ENCODE measurements around the gene GRID2.
"Not testable (repeated sequence)": the region's sequence is repeated elsewhere in the genome, so short reads cannot be mapped to it uniquely, and the experiment has no call there.

Gene GRID2

GRCh38 chr4:93221771-93222170, 918.0 kb downstream of the GRID2 start:
- DNase-seq, result no peak

GRCh38 chr4:93228021-93228420, 924.3 kb downstream of the GRID2 start:
- DNase-seq, result no peak

GRCh38 chr4:93232883-93233282, 929.1 kb downstream of the GRID2 start:
- DNase-seq, result no peak

- DNase-seq, result no peak
Observed at GRCh38 chr4:93237521-93237920, 933.8 kb downstream of the GRID2 start.

GRCh38 chr4:93243262-93243661, 939.5 kb downstream of the GRID2 start:
- DNase-seq, result no peak

GRCh38 chr4:93261207-93261606, 957.4 kb downstream of the GRID2 start:
- no peak for DNase-seq

- DNase-seq, result no peak
Observed at GRCh38 chr4:93263166-93263565, 959.4 kb downstream of the GRID2 start.

GRCh38 chr4:93267747-93268146, 964.0 kb downstream of the GRID2 start:
- DNase-seq, result no peak

GRCh38 chr4:93285346-93285745, 981.6 kb downstream of the GRID2 start:
- DNase-seq, result no peak

GRCh38 chr4:93289241-93289640, 985.5 kb downstream of the GRID2 start:
- DNase-seq, result no peak

- no peak for DNase-seq
Observed at GRCh38 chr4:93289831-93290230, 986.1 kb downstream of the GRID2 start.

- no peak for DNase-seq
Observed at GRCh38 chr4:93299118-93299517, 995.4 kb downstream of the GRID2 start.

GRCh38 chr4:93300780-93301555, 997.2 kb downstream of the GRID2 start:
- not testable (repeated sequence) for DNase-seq

- no peak for DNase-seq
Observed at GRCh38 chr4:93302310-93302709, 998.5 kb downstream of the GRID2 start.

- DNase-seq, result no peak
Observed at GRCh38 chr4:93303440-93303839, 999.7 kb downstream of the GRID2 start.

- DNase-seq, result no peak
Observed at GRCh38 chr4:93312299-93312698, 1008.5 kb downstream of the GRID2 start.

- no peak for DNase-seq
Observed at GRCh38 chr4:93313197-93313596, 1009.4 kb downstream of the GRID2 start.

- no peak for DNase-seq
Observed at GRCh38 chr4:93317057-93317456, 1013.3 kb downstream of the GRID2 start.

- no peak for DNase-seq
Observed at GRCh38 chr4:93317561-93317960, 1013.8 kb downstream of the GRID2 start.

GRCh38 chr4:93319041-93319440, 1015.3 kb downstream of the GRID2 start:
- DNase-seq, result no peak

- no peak for DNase-seq
Observed at GRCh38 chr4:93320356-93320755, 1016.6 kb downstream of the GRID2 start.

- DNase-seq, result no peak
Observed at GRCh38 chr4:93327346-93327745, 1023.6 kb downstream of the GRID2 start.

GRCh38 chr4:93334003-93334402, 1030.2 kb downstream of the GRID2 start:
- no peak for DNase-seq

GRCh38 chr4:93337196-93337595, 1033.4 kb downstream of the GRID2 start:
- no peak for DNase-seq

GRCh38 chr4:93342738-93343137, 1039.0 kb downstream of the GRID2 start:
- DNase-seq, result no peak

Measured in KG1 (cell line).